ENCODE results near the gene RTL9.
"Not testable (repeated sequence)": the region's sequence is repeated elsewhere in the genome, so short reads cannot be mapped to it uniquely, and the experiment has no call there.

The RTL9 gene

GRCh38 chrX:110346681-110347080, 12.0 kb upstream of the RTL9 start:
- DNase-seq: no peak

GRCh38 chrX:110359273-110359672, 625 bp downstream of the RTL9 start:
- DNase-seq: no peak

DNA sequence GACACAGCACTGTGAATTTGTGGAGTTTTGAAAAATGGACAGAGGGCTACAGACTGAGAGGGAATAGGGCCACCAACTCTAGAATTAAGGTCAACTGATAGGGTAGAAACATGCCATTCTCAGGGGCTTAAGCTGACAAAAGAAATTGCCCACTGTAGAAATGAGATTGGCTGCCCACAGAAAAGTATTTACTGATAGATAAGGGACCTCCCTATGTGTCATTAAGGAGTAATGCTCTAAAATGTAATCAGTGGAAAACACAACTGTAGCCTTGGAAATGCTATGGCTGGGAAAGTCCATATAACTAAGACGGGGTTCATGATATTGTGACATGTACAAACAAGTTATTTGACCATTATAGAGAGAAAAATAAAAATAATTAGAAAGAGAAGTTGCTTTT, 4.6 kb downstream of the RTL9 start:
- DNase-seq: no peak

- DNase-seq: no peak
These were observed 14.7 kb downstream of the RTL9 start for GRCh38 chrX:110373310-110373709.

- no peak for DNase-seq
These were observed 15.9 kb downstream of the RTL9 start for GRCh38 chrX:110374559-110374958.

DNA sequence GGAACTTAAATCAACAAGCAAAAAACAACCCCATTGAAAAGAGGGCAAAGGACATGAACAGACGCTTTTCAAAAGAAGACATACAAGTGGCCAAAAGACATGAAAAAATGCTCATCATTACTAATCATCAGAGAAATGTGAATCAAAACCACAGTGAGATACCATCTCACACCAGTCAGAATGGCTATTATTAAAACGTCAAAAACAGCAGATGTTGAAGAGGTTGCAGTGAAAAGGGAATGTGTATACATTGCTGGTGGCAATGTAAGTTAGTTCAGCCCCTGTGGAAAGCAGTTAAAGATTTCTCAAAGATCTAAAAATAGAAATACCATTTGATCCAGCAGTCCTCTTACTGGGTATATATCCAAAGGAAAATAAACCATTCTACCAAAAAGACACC, 22.6 kb downstream of the RTL9 start:
- DNase-seq: no peak

- DNase-seq: no peak
These were observed 24.8 kb downstream of the RTL9 start for GRCh38 chrX:110383414-110383813.

DNA sequence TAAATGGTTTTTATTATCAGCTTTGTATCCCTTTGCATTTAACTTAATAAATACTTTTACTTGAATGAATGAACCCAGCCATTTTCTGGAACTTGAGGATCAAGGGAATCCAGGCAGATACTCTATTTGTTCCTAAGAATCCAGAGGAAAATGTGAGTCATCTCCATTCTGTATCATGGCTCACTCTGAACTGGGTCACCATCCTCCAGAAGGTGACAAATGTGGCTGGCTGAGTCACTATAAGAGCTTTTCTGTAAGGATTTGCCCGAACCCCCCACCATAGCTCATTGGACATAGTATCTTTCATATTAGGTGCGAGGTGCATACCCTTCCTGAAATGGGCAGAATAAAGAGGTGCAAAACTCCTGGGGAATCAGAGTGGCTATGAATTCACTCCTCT, 25.8 kb downstream of the RTL9 start:
- DNase-seq: no peak

- DNase-seq: no peak
These were observed 30.9 kb downstream of the RTL9 start for GRCh38 chrX:110389570-110389969.

GRCh38 chrX:110391086-110391485, 32.4 kb downstream of the RTL9 start:
- DNase-seq: no peak

GRCh38 chrX:110394651-110395050, 36.0 kb downstream of the RTL9 start:
- DNase-seq: no peak

DNA sequence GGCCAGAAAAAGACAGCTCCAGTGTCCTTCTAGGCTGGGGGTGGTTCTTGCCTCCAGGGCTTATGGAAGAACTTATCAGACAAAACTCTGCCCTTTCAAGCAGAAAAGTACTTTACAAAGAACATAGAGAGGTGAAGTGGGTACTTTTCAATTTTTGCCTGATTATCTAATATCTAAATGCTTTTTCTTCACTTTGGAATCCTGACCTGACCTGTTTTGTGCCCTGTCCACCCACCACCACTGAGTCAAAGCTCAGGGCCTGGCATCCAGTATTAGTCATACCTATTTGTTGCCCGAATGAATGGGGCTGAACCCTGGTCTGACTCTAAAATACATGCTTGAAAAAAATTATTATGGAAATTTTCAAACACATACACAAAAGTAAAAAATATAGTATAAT, 37.2 kb downstream of the RTL9 start:
- DNase-seq: no peak

GRCh38 chrX:110396735-110397134, 38.1 kb downstream of the RTL9 start:
- DNase-seq: no peak

DNA sequence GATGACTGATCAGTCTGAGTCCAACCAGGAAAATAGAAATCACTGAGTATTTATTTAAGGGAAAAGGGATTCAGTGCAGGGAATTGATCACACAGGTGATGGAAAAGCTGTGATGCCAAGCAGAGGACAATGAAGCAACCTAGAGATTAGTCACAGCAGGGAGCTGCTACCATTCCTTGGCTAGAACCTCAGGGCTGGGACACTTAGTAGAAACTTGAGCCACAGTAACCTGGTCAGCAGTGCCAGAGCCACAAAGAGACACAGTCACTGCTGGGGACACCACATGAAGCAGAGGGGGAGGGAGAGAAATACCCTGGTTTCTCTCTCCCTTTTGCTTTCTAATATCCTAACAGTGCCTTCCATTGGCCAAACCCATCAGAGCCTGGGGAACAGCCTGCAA, 38.7 kb downstream of the RTL9 start:
- no peak for DNase-seq

DNA sequence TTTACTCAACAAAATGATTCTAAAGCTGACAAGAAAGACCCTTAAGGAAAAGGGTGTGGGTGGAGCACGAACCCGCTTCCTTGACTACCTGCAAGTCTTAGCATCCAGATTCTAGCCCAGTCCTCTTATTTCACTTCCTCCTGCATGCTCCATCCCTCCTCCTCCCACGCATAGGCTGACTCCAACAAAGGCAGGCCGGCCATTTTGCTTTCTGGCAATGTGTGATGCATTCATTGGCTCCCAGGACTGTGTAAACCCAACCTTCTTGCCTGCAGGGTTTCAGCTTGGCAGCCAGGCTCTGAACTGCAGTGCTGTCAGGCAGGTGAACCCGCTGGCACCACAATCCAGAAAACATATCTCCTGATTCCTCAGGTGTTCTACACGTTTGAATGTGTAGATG, 39.3 kb downstream of the RTL9 start:
- DNase-seq: no peak

GRCh38 chrX:110399497-110399896, 40.8 kb downstream of the RTL9 start:
- DNase-seq: no peak

DNA sequence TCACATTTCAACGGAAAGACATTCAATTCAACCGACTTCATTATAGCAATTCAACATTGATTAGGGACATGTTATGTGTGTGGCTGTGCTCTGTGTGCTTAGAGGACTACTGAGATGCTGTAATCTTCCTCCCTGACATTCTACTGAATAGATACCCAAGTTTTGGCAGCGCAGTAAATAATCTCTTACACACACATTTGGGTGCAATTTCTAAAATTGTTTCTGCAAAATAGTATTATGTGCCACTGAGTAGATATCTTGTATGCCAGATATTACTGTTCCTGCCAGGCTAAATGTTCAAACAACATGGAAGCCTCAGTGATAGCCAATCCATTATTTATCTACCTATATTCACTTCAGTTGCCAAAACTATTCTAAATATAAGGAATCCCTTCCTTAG, 41.3 kb downstream of the RTL9 start:
- DNase-seq: no peak

GRCh38 chrX:110401135-110401534, 42.5 kb downstream of the RTL9 start:
- no peak for DNase-seq

DNA sequence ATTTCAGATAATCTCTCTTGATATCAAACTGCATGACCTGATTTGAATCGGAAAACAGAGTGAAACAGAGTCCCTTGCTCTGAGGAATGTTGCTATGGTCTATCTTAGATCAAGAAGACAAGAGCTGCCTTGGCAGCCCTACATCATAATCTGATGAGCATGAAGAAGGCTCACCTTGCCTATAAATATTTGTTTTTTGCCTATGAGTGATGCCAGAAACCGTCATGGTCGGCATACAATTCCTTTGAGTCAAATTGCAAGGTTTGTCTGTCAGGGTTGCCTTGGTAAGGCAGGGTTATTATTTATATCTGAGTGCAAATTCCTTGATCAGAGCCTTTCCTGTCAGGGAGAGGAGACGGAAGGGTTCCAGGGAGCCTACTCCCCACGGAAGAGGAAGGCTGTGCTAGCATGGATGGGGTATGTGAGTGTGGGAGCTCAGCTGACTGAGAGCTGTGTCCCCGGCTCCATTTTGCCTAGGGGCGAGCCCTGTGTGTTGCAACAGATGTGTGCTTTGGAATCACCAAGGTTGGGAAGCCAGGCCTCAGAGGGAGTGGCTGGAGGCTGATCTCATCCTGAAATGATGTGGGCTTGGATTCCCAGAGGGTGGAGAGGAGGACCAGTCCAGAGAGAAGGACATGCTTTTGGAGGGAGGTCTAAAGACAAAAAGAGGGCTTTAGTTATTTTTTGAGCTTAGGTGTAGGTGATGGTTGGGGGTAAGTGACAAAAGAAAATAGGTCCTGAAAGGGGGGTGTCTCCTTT, 43.6 kb downstream of the RTL9 start:
- DNase-seq: no peak

- no peak for DNase-seq
These were observed 44.2 kb downstream of the RTL9 start for GRCh38 chrX:110402850-110403221.

GRCh38 chrX:110403441-110404238, 45.0 kb downstream of the RTL9 start:
- DNase-seq: no peak

GRCh38 chrX:110404376-110404775, 45.7 kb downstream of the RTL9 start:
- no peak for DNase-seq

- not testable (repeated sequence) for DNase-seq
These were observed 47.6 kb downstream of the RTL9 start for GRCh38 chrX:110406250-110406649.

GRCh38 chrX:110406822-110407221, 48.2 kb downstream of the RTL9 start:
- no peak for DNase-seq
